GM12878 (cell line): ENCODE results near the gene CYP26B1.
A peak's percentile ranks its signal among the peaks of the same experiment; 100 is the strongest.

Source experiments
- CHD2 ChIP-seq: IDR thresholded peaks from 2 replicates; pipeline ENCODE4 v1.6.1; 2011; ENCODE audit warnings: low read depth, low read length, improper control_type of control experiment, borderline replicate concordance
- POLR2A ChIP-seq: IDR thresholded peaks from 2 replicates; pipeline ENCODE4 v1.6.1; 2011; ENCODE audit warnings: low read depth, mild to moderate bottlenecking, low read length
- TF ChIP-seq, protein P1 (sequence below), 3 experiments: IDR thresholded peaks in 2 of 3; conservative IDR thresholded peaks in 1 of 3; 2 replicates each; pipeline ENCODE4 v1.5.1; 2011; ENCODE audit warnings: low read depth in 3 of 3, low read length in 3 of 3, mild to moderate bottlenecking in 3 of 3, control low read depth in 2 of 3, moderate library complexity in 2 of 3, inconsistent platforms in 1 of 3, mixed read lengths in 1 of 3; ENCODE audit not compliant: control insufficient read depth in 2 of 3, insufficient read depth in 1 of 3; ENCODE audit errors: extremely low read depth in 1 of 3
- TF ChIP-seq, protein P2 (sequence below): fragments of 450-650 bp; IDR thresholded peaks from 2 replicates; pipeline ENCODE4 v1.6.1; 2017; ENCODE audit warnings: mild to moderate bottlenecking

DNA sequence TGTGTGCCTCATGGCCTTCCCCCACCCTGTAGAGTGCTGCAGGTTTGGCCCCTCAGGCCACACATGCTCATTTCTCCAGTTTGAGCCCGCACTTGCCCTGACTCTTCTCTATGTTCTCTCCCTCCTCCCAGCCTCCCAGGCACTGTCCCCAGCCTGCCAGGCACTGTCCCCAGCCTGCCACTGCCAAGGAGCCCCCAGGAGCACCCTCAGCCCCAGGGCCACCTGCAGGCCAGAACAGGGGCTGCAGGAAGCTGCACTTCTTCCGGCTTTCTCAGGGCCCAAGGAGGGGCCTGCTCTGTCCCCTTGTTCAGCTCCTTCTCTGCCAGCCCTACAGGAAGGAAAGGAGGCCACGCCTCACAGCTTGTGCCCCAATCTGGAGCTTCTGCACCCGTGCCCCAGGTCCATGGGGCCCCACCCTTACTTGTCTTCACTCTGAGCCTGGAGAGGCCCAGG, 31.6 kb downstream of the CYP26B1 start:
- TF ChIP-seq, protein P1, sequence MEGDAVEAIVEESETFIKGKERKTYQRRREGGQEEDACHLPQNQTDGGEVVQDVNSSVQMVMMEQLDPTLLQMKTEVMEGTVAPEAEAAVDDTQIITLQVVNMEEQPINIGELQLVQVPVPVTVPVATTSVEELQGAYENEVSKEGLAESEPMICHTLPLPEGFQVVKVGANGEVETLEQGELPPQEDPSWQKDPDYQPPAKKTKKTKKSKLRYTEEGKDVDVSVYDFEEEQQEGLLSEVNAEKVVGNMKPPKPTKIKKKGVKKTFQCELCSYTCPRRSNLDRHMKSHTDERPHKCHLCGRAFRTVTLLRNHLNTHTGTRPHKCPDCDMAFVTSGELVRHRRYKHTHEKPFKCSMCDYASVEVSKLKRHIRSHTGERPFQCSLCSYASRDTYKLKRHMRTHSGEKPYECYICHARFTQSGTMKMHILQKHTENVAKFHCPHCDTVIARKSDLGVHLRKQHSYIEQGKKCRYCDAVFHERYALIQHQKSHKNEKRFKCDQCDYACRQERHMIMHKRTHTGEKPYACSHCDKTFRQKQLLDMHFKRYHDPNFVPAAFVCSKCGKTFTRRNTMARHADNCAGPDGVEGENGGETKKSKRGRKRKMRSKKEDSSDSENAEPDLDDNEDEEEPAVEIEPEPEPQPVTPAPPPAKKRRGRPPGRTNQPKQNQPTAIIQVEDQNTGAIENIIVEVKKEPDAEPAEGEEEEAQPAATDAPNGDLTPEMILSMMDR (IDR thresholded peaks at IDR 0.05 in 2 of 3, conservative IDR thresholded peaks at IDR 0.05 in 1 of 3; ENCODE audit: control insufficient read depth in 2 of 3, extremely low read depth in 1 of 3, insufficient read depth in 1 of 3, low read depth in 3 of 3, low read length in 3 of 3), result 0 out of 6 replicates have a peak, but pooled peaks of 2 of the 3 experiments have one; percentile 8 to 24
- TF ChIP-seq CHD2 (no peak), POLR2A (no peak)
- TF ChIP-seq, protein P2, sequence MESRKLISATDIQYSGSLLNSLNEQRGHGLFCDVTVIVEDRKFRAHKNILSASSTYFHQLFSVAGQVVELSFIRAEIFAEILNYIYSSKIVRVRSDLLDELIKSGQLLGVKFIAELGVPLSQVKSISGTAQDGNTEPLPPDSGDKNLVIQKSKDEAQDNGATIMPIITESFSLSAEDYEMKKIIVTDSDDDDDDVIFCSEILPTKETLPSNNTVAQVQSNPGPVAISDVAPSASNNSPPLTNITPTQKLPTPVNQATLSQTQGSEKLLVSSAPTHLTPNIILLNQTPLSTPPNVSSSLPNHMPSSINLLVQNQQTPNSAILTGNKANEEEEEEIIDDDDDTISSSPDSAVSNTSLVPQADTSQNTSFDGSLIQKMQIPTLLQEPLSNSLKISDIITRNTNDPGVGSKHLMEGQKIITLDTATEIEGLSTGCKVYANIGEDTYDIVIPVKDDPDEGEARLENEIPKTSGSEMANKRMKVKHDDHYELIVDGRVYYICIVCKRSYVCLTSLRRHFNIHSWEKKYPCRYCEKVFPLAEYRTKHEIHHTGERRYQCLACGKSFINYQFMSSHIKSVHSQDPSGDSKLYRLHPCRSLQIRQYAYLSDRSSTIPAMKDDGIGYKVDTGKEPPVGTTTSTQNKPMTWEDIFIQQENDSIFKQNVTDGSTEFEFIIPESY, result no peak
